NCI-H446 (cell line): ENCODE results near the gene P4HA1.
"Not testable (repeated sequence)": the region's sequence is repeated elsewhere in the genome, so short reads cannot be mapped to it uniquely, and the experiment has no call there.

Experiments
- DNase-seq, 2 experiments: peaks; one replicate each; lab custom pipeline; 2025; lab: John Stamatoyannopoulos, UW

Gene P4HA1

DNA sequence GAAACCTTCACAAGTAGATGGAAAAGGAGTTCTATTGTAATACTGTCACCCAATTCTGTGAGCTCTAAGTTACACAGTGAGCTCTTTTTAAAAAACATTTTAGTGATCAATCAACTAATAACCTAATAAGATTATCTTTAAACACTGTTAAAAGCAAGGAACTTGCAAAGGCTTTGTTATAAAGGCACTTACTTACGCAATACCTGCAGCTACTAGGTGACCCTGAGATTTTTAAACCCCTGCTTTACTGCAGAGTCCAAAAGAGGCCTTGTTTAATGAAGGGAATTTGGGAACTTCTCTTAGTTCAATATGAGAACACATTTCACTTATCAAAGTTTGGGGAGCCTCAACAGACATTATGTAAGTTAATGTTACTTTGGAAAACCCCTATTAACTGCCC is 53.3 kb downstream of the P4HA1 start:
- no peak for DNase-seq

- no peak for DNase-seq
These were observed 54.5 kb downstream of the P4HA1 start for GRCh38 chr10:73042130-73042529.

DNA sequence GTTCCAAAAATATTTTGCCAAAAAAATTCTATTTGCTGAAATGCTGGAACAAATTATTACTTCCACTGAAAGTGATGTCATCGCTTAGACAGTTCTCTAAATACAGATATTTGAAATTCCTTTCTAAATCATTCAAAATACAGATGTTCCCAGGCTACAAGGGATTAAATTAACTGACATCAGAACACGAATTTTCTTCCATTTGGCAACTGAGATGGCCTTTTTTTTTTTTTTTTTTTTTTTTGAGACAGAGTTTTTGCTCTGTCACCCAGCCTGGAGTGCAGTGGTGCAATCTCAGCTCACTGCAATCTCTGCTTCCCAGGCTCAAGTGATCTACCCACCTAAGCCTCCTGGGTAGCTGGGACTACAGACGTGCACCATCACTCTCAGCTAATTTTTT is 57.0 kb downstream of the P4HA1 start:
- DNase-seq: no peak

DNA sequence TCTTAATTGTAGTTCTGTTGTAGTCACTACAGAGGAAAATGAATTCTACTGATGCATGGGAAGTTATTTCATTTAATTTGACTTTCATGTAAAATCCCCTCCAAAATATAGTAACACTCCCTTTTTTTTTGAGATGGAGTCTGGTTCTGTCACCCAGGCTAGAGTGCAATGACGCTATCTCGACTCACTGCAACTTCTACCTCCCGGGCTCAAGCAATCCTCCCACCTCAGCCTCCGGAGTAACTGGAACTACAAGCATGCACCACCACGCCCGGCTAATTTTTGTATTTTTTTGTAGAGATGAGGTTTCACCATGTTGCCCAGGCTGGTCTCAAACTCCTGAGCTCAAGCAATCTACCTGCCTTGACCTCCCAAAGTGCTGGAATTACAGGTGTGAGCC is 60.4 kb downstream of the P4HA1 start:
- not testable (repeated sequence) for DNase-seq

GRCh38 chr10:73032536-73032935 is 64.1 kb downstream of the P4HA1 start:
- no peak for DNase-seq

DNA sequence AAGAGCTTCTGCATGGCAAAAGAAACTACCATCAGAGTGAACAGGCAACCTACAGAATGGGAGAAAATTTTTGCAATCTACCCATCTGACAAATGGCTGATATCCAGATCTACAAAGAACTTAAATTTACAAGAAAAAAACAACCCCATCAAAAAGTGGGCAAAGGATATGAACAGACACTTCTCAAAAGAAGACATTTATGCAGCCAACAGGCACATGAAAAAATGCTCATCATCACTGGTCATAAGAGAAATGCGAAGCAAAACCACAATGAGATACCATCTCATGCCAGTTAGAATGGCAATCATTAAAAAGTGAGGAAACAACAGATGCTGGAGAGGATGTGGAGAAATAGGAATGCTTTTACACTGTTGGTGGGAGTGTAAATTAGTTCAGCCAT is 70.0 kb downstream of the P4HA1 start:
- not testable (repeated sequence) for DNase-seq

DNA sequence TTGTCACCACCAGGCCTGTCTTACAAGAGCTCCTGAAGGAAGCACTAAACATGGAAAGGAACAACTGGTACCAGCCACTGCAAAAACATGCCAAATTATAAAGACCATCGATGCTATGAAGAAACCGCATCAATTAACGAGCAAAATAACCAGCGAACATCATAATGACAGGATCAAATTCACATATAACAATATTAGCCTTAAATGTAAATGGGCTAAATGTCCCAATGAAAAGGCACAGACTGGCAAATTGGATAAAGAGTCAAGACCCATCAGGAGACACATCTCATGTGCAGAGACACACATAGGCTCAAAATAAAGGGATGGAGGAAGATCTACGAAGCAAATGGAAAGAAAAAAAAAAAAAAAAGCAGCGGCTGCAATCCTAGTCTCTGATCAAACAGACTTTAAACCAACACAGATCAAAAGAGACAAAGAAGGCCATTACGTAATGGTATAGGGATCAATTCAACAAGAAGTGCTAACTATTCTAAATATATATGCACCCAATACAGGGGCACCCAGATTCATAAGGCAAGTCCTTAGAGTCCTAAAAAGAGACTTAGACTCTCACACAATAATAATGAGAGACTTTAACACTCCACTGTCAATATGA is 73.1 kb downstream of the P4HA1 start:
- not testable (repeated sequence) for DNase-seq

DNA sequence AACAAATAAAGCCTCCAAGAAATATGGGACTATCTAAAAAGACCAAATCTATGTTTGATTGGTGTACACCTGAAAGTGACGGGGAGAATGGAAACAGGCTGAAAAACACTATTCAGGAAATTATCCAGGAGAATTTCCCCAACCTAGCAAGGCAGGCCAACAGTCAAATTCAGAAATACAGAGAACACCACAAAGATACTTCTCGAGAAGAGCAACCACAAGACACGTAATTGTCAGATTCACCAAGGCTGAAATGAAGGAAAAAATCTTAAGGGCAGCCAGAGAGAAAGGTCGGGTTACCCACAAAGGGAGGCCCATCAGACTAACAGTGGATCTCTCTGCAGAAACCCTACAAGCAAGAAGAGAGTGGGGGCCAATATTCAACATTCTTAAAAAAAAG is 73.7 kb downstream of the P4HA1 start:
- not testable (repeated sequence) for DNase-seq

- DNase-seq: not testable (repeated sequence)
These were observed 75.0 kb downstream of the P4HA1 start for GRCh38 chr10:73021538-73022164.

DNA sequence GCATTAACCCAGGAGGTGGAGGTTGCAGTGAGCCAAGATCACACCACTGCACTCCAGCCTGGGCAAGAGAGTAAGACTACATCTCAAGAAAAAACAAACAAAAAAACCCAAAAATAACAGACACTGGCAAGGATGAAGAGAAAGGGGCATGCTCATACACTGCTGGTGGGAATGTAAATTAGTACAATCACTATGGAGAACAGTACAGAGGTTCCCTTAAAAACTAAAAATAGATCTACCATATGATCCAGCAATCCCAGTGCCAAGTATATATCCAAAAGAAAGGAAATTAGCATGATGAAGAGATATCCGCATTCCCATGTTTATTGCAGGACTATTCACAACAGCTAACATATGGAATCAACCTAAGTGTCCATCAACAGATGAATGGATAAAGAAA is 75.6 kb downstream of the P4HA1 start:
- no peak for DNase-seq

GRCh38 chr10:73019100-73019499 is 77.6 kb downstream of the P4HA1 start:
- no peak for DNase-seq

- DNase-seq: no peak
These were observed 78.0 kb downstream of the P4HA1 start for GRCh38 chr10:73018632-73019031.

DNA sequence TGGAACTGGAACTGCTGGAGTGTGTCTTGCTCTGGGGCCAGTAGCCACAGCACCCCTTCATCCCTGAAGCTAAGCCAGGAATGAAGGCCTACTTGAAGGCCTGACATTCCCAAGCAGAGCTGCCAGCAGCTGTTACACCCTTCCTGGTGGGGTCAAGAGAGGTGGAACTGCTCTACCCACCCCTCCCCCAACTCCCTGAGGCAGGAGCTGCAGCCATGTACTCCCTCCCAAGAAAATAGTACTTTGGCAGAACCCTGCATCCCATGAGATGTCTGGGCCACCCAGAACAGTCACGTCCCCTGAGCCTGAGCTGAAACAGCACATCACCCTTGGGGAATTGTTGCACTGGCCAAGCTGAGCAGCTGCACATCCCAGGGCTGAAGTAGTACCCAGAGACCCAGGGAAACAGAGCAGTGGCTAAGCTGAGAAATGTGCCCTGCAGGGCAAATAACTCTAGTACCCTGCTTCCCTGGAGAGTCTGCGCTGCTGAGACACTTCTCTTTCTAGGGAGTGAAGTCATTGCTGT is 78.6 kb downstream of the P4HA1 start:
- no peak for DNase-seq

DNA sequence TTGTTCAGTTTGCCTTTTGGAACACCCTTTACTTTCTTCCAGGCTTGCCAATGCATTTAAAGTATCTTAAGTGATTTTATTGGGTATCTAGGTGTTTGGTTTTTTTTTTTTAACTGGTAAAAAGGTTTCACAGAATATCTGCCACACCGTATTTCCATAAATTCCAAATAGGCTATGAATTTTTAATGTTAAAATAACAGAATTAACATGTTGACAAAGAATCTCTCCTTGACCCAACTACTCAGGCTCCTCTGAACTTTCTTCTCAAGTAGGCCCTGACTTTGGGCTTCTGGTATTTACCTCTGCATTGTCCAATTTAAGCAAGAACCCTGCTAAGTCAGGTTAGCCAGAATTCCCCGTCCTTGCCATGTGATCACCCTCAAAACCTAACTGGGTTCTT is 80.9 kb downstream of the P4HA1 start:
- no peak for DNase-seq

DNA sequence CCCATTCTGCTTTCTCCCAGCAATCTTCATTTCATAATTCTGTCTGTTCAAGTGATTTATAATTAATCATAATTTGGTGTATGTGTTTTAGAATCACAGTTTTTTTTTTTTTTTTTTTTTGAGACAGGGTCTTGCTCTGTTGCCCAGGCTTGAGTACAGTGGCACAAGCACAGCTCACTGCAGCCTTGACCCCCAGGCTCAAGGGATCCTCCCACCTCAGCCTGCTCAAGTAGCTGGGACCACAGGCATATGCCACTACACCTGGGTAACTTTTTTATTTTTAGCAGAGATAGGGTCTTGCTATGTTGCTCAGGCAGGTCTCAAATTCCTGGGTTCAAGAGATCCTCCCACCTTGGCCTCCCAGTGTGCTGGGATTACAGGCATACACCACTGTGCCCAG is 92.8 kb downstream of the P4HA1 start:
- DNase-seq: no peak

DNA sequence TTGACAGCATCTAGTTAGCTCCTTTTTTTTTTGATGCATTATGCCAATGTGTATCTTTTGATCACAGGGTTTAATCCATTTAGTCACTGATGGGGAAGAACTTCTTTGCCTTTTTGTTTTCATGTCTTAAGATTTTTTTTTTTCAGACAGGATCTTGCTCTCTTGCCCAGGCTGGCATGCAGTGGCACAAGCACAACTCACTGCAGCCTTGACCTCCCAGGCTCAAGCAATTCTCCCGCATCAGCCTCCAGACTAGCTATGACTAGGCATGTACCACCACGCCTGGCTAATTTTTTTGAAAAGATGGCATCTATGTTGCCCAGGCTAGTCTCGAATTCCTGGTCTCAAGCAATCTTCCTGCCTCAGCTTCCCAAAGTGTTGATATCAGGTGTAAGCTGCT is 95.7 kb downstream of the P4HA1 start:
- no peak for DNase-seq

- no peak for DNase-seq
These were observed 99.6 kb downstream of the P4HA1 start for GRCh38 chr10:72997099-72997498.

GRCh38 chr10:72995459-72995858 is 101.2 kb downstream of the P4HA1 start:
- DNase-seq: not testable (repeated sequence)

DNA sequence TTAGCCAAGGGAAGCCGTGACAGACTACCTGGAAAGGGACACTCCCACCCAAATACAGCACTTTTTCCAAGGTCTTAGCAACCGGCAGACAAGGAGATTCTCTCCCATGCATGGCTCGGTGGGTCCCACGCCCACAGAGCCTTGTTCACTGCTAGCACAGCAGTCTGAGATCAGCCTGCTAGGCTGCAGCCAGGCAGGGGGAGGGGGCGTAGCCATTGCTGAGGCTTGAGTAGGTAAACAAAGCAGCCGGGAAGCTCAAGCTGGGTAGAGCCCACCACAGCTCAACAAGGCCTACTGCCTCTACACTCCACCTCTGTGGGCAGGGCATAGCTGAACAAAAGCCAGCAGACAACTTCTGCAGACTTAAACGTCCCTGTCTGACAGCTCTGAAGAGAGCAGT is 106.9 kb downstream of the P4HA1 start:
- DNase-seq: not testable (repeated sequence)

DNA sequence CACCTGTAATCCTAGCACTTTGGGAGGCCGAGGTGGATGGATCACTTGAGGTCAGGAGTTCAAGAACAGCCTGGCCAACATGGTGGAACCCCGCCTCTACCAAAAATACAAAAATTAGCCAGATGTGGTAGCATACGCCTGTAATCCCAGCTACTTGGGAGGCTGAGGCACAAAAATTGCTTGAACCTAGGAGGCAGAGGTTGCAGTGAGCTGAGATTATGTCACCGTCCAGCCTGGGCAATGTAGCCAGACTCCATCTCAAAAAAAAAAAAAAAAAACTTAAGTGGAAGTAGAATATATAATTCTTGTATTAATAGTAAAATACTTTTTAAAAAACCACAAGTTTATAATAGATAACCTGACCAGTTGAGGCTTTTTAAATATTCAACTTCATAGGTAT is 112.0 kb downstream of the P4HA1 start:
- DNase-seq: not testable (repeated sequence)

GRCh38 chr10:72981882-72982529 is 114.7 kb downstream of the P4HA1 start:
- DNase-seq: no peak

- DNase-seq: no peak
These were observed 115.4 kb downstream of the P4HA1 start for GRCh38 chr10:72981028-72981881.
